GM12878 (cell line): ENCODE measurements around the gene MSH4. TPM values are rescaled to one million over a fixed set of nuclear protein-coding genes. Genes with fewer than 3 reads are reported as not detected.
A peak's percentile ranks its signal among the peaks of the same experiment; 100 is the strongest.

Experiments
- ATAC-seq: fragments of 200-7000 bp; cut with Tn5 transposase; 3 replicates; pipeline ENCODE4 v1.9.1; 2020; ENCODE audit warnings: mild to moderate bottlenecking, moderate library complexity
- BruUV-seq: library from RNA; stranded (reverse); fragments of 400-500 nt; replicated peaks from 2 replicates; lab custom pipeline; 2021; lab: Mats Ljungman, UMichigan
- CTCF ChIA-PET: fragments of 300-600 bp; sonication (Branson Sonifier 250); formaldehyde crosslinking; extraction: SDS; loops from one replicate; lab custom pipeline; 2021; ENCODE audit warnings: inconsistent platforms; lab: Yijun Ruan, JAX
- POLR2A ChIA-PET: fragments of 350-600 bp; formaldehyde crosslinking; extraction: SDS; loops from one replicate; lab custom pipeline; 2021; ENCODE audit warnings: inconsistent platforms; lab: Charles Lee
- RAD21 ChIA-PET: fragments of 300-600 bp; sonication (Branson Sonifier 250); formaldehyde crosslinking; loops from one replicate; lab custom pipeline; 2023; ENCODE audit warnings: antibody characterized with exemption; ENCODE audit not compliant: unreplicated experiment; lab: Charles Lee
- SMC1A ChIA-PET: fragments of 300-600 bp; sonication (Branson Sonifier 250); formaldehyde crosslinking; loops from one replicate; lab custom pipeline; 2023; ENCODE audit not compliant: unreplicated experiment, uncharacterized antibody; lab: Charles Lee
- DNase-seq: peaks from one replicate; pipeline ENCODE4 v3.0.0-alpha.2; 2011; ENCODE audit warnings: low read depth, low spot score
- FAIRE-seq: peaks from 3 replicates; lab custom pipeline; 2011; peaks lifted over from hg19 to GRCh38; lab: Jason Lieb, UNC
- H2AFZ ChIP-seq: 2 replicates; pipeline ENCODE4 v1.6.0; 2011; ENCODE audit warnings: low read depth, low read length, control low read depth; ENCODE audit not compliant: control insufficient read depth
- H3K27ac ChIP-seq: 2 replicates; pipeline ENCODE4 v1.5.1; 2011; ENCODE audit warnings: control low read depth; ENCODE audit not compliant: control insufficient read depth, insufficient read depth
- H3K27me3 ChIP-seq, 2 experiments: replicated peaks in 1 of 2; 2 replicates each; pipeline versions ENCODE4 v1.6.0 to v1.6.1; 2011; ENCODE audit warnings: low read length in 1 of 2; ENCODE audit not compliant: control insufficient read depth in 2 of 2, insufficient read depth in 2 of 2
- H3K36me3 ChIP-seq, 2 experiments: 2 replicates each; pipeline ENCODE4 v1.5.1; 2011; ENCODE audit warnings: low read length in 1 of 2; ENCODE audit not compliant: control insufficient read depth in 2 of 2, insufficient read depth in 2 of 2
- H3K4me1 ChIP-seq: 2 replicates; pipeline ENCODE4 v1.6.1; 2011; ENCODE audit warnings: mild to moderate bottlenecking, low read length, moderate library complexity, mixed read lengths; ENCODE audit not compliant: control insufficient read depth, insufficient read depth
- H3K4me2 ChIP-seq: 2 replicates; pipeline ENCODE4 v1.6.0; 2011; ENCODE audit warnings: control low read depth; ENCODE audit not compliant: control insufficient read depth, insufficient read depth
- H3K4me3 ChIP-seq: fragments of 200-600 bp; sonication (generic); 2 replicates; pipeline ENCODE4 v1.5.1; 2016
- H3K79me2 ChIP-seq: 2 replicates; pipeline ENCODE4 v1.6.0; 2011; ENCODE audit warnings: low read length; ENCODE audit not compliant: control insufficient read depth, insufficient read depth
- H3K9ac ChIP-seq: 2 replicates; pipeline ENCODE4 v1.8.0; 2011; ENCODE audit warnings: low read length, control low read depth, mixed read lengths; ENCODE audit not compliant: control insufficient read depth, insufficient read depth
- H3K9me3 ChIP-seq: replicated peaks from 3 replicates; pipeline ENCODE4 v1.5.1; 2011; ENCODE audit warnings: mild to moderate bottlenecking, low read length; ENCODE audit not compliant: control insufficient read depth, insufficient read depth
- H4K20me1 ChIP-seq: 2 replicates; pipeline ENCODE4 v1.6.0; 2011; ENCODE audit not compliant: control insufficient read depth, insufficient read depth
- DPF2 ChIP-seq: fragments of 450-650 bp; IDR thresholded peaks from 2 replicates; pipeline ENCODE4 v1.6.1; 2017; ENCODE audit warnings: mild to moderate bottlenecking
- FOS ChIP-seq: IDR thresholded peaks from 3 replicates; pipeline ENCODE4 v1.6.1; 2011; ENCODE audit warnings: borderline replicate concordance; ENCODE audit not compliant: insufficient read length; ENCODE audit errors: extremely low read depth
- FOXM1 ChIP-seq: IDR thresholded peaks from 2 replicates; pipeline ENCODE4 v1.6.1; 2012; ENCODE audit warnings: low read depth, mild to moderate bottlenecking, inconsistent platforms, low read length, moderate library complexity
- HDAC6 ChIP-seq: fragments of 200-600 bp; sonication (generic); IDR thresholded peaks from one replicate; pipeline ENCODE4 v1.8.0; 2017; ENCODE audit warnings: antibody characterized with exemption; ENCODE audit not compliant: unreplicated experiment
- NFXL1 ChIP-seq: fragments of 450-650 bp; IDR thresholded peaks from 2 replicates; pipeline ENCODE4 v1.6.1; 2017; ENCODE audit warnings: antibody characterized with exemption, mild to moderate bottlenecking, borderline replicate concordance
- POLR2AphosphoS2 ChIP-seq: IDR thresholded peaks from 2 replicates; pipeline ENCODE4 v1.6.1; 2011; ENCODE audit warnings: low read depth, mild to moderate bottlenecking, low read length, improper control_type of control experiment, moderate library complexity
- SMAD5 ChIP-seq: IDR thresholded peaks from 2 replicates; pipeline ENCODE4 v1.6.1; 2016; ENCODE audit warnings: antibody characterized with exemption, low read depth
- SUPT20H ChIP-seq: IDR thresholded peaks from 2 replicates; pipeline ENCODE4 v1.6.1; 2011; ENCODE audit warnings: low read depth, mild to moderate bottlenecking, low read length, moderate library complexity, borderline replicate concordance; ENCODE audit not compliant: control insufficient read depth
- ZBTB40 ChIP-seq: fragments of 450-650 bp; IDR thresholded peaks from 2 replicates; pipeline ENCODE4 v1.6.1; 2016; ENCODE audit warnings: mild to moderate bottlenecking, moderate library complexity, borderline replicate concordance
- ZNF217 ChIP-seq: fragments of 450-650 bp; IDR thresholded peaks from 2 replicates; pipeline ENCODE4 v1.6.1; 2017; ENCODE audit warnings: antibody characterized with exemption, mild to moderate bottlenecking
- ZNF384 ChIP-seq: IDR thresholded peaks from 2 replicates; pipeline ENCODE4 v1.6.1; 2012; ENCODE audit warnings: low read depth, mild to moderate bottlenecking, low read length, improper control_type of control experiment, borderline replicate concordance
- WGBS: methylation state at CpG from one replicate; pipeline ENCODE4 v1.1.6; 2016; ENCODE audit warnings: low lambda C conversion rate; ENCODE audit not compliant: insufficient replicate concordance, insufficient coverage; ENCODE audit errors: missing lambda C conversion rate; 5-methylcytosine and 5-hydroxymethylcytosine counted together
- in situ Hi-C: fragments of 300-500 bp; cut with MboI; formaldehyde crosslinking; loops from 9 replicates; pipeline ENCODE4 v1.14.3; 2018; ENCODE audit warnings: mixed read lengths
- intact Hi-C: fragments of 100-400 bp; cut with micrococcal nuclease; formaldehyde crosslinking; loops from one replicate; pipeline ENCODE4 v1.14.2; 2022; ENCODE audit not compliant: unreplicated experiment
- polyA plus RNA-seq, 11 experiments: library from polyadenylated mRNA; depleted of rRNA in 4 of 11; unstranded in 6 of 11; stranded (reverse) in 5 of 11; fragments of >200 nt; fragmentation: Nextera tagmentation in 4 of 11; fragmentation: Illumina TruSeq in 1 of 11; extraction: Ambion mirVana in 4 of 11; extraction: Trizol in 1 of 11; gene quantifications; 1 replicate in 1 of 11; 2 replicates in 10 of 11; pipeline versions ENCODE4 v1.2.1 to v1.2.3, GENCODE V29; 2011 to 2016; ENCODE audit warnings: inconsistent platforms in 2 of 11, missing spikeins in 2 of 11, low read depth in 1 of 11
- total RNA-seq, 4 experiments: library from RNA; depleted of rRNA in 3 of 4; stranded (reverse); fragments of >200 nt in 3 of 4; fragmentation: Illumina TruSeq in 1 of 4; extraction: Trizol in 1 of 4; gene quantifications; 2 replicates each; pipeline versions ENCODE4 v1.2.1 to v1.2.3, GENCODE V29; 2013 to 2021
- TF ChIP-seq, protein P1 (sequence below): fragments of 450-650 bp; formaldehyde crosslinking; IDR thresholded peaks from 2 replicates; pipeline ENCODE4 v1.5.0; 2022; ENCODE audit warnings: mild to moderate bottlenecking, missing genetic modification characterization
- TF ChIP-seq, protein P2 (sequence below): fragments of 450-650 bp; IDR thresholded peaks from 2 replicates; pipeline ENCODE4 v1.6.1; 2014; ENCODE audit warnings: mild to moderate bottlenecking

The MSH4 gene
- total and polyA plus RNA-seq, 10 of the 15 experiments (the other 5 are each of a cell fraction or from before 2014, with no cell fraction given): 0.04 to 0.34 (median 0.09) TPM; not detected in 3

DNA sequence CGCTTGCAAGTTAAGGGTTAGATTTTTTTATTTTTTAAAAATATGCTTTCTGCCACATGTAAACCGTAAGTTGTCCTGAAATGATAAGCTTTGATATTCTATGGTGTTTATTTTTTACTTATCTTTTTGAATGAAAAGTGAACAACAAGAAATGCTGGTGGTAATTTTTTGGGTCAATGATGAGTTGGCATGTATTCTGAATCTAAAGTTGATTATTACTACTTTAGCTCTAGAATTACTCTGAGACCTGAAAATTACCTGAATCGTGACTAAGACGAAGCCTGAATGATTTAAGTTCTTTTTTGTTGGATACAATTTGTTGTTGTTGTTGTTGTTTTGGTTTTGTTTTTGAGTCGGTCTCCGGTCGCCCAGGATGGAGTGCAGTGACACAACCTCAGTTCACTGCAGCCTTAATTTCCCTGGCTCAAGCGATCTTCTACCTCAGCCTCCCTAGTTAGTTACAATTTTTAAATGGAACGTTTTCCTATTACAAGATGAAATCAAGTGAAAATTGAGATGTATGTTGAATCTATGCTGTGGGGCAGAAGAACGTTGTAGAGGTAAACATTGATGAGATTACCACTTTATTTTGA is 9.7 kb upstream of the MSH4 start:
- Histone ChIP-seq H3K27ac (peak overlapping the region; percentile 98), H3K27me3 (no peaks in the 10 kb centered on the region), H3K4me2 (peak overlapping the region; percentile 84), H4K20me1 (peaks cover 6% of the 10 kb centered on the region; the same call in 1 of the 2 replicates), H2AFZ (no peak overlapping the region), H3K4me1 (peaks cover 2% of the 10 kb centered on the region; the same call in 1 of the 2 replicates), H3K36me3 (peaks cover 2 to 19% of the 10 kb centered on the region in 2 experiments; a peak in 3 of 4 replicates), H3K4me3 (peak overlapping the region; percentile 80), H3K79me2 (peaks cover 73% of the 10 kb centered on the region), H3K9ac (peak overlapping the region; percentile 93), H3K9me3 (no peaks in the 10 kb centered on the region)
- BruUV-seq: no TSS peak
- FAIRE-seq (no peak), DNase-seq (no peak), ATAC-seq (no peak)
- ChIA-PET POLR2A (interaction anchor here (2.7 to 3.3 kb wide), 2 partner anchors 60 to 64 kb away, joined by 8 to 44 read pairs; no protein-coding TSS in a partner anchor), SMC1A (interaction anchor here (0.7 to 3.2 kb wide), 3 partner anchors 42 to 61 kb away, joined by 4 to 33 read pairs (median 12); no protein-coding TSS in a partner anchor), CTCF (interaction anchor here (0.7 to 1.5 kb wide), 3 partner anchors 10 to 63 kb away, joined by 3 to 9 read pairs (median 4); partner anchors contain the start of gene MSH4), RAD21 (interaction anchor here (1.8 kb wide), 1 partner anchor 62 kb away, joined by 7 read pairs; no protein-coding TSS in a partner anchor)
- intact Hi-C loops (loop anchor here (1.0 to 10.0 kb wide), 2 partner anchors 63 to 198 kb away; partner anchors contain the start of gene ACADM), in situ Hi-C loops (loop anchor here (5.0 kb wide), 2 partner anchors 60 to 200 kb away; no protein-coding TSS in a partner anchor)
- 3% methylated on average over 10 of the region's 10 CpGs for WGBS
- TF ChIP-seq DPF2 (no peak), ZNF384 (no peak), FOXM1 (peak; percentile 22; the same call in 1 of the 2 replicates), ZBTB40 (no peak), POLR2AphosphoS2 (0 out of 2 replicates have a peak, but pooled peaks have one; percentile 32), SMAD5 (peak; percentile 14; the same call in 1 of the 2 replicates), SUPT20H (no peak), HDAC6 (no peak), FOS (no peak), NFXL1 (no peak), ZNF217 (no peak)
- TF ChIP-seq, protein P1, sequence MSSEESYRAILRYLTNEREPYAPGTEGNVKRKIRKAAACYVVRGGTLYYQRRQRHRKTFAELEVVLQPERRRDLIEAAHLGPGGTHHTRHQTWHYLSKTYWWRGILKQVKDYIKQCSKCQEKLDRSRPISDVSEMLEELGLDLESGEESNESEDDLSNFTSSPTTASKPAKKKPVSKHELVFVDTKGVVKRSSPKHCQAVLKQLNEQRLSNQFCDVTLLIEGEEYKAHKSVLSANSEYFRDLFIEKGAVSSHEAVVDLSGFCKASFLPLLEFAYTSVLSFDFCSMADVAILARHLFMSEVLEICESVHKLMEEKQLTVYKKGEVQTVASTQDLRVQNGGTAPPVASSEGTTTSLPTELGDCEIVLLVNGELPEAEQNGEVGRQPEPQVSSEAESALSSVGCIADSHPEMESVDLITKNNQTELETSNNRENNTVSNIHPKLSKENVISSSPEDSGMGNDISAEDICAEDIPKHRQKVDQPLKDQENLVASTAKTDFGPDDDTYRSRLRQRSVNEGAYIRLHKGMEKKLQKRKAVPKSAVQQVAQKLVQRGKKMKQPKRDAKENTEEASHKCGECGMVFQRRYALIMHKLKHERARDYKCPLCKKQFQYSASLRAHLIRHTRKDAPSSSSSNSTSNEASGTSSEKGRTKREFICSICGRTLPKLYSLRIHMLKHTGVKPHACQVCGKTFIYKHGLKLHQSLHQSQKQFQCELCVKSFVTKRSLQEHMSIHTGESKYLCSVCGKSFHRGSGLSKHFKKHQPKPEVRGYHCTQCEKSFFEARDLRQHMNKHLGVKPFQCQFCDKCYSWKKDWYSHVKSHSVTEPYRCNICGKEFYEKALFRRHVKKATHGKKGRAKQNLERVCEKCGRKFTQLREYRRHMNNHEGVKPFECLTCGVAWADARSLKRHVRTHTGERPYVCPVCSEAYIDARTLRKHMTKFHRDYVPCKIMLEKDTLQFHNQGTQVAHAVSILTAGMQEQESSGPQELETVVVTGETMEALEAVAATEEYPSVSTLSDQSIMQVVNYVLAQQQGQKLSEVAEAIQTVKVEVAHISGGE (CRISPR knock-in tag): no peak
- TF ChIP-seq, protein P2, sequence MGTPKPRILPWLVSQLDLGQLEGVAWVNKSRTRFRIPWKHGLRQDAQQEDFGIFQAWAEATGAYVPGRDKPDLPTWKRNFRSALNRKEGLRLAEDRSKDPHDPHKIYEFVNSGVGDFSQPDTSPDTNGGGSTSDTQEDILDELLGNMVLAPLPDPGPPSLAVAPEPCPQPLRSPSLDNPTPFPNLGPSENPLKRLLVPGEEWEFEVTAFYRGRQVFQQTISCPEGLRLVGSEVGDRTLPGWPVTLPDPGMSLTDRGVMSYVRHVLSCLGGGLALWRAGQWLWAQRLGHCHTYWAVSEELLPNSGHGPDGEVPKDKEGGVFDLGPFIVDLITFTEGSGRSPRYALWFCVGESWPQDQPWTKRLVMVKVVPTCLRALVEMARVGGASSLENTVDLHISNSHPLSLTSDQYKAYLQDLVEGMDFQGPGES: no peak
